Smooth muscle cell (in vitro differentiated cells): ENCODE data around the gene AARS1. TPM values are rescaled to one million over a fixed set of nuclear protein-coding genes. Genes with fewer than 3 reads are reported as not detected.

ENCODE experiments used
- DNase-seq: peaks from one replicate; lab custom pipeline; 2025; ENCODE audit not compliant: unreplicated experiment; lab: John Stamatoyannopoulos, UW
- H2AFZ ChIP-seq: fragments of 200-600 bp; sonication (generic); 2 replicates; pipeline ENCODE4 v1.6.0; 2016; ENCODE audit warnings: antibody characterized with exemption, low read depth, mild to moderate bottlenecking
- H3F3A ChIP-seq: fragments of 200-600 bp; sonication (generic); 2 replicates; pipeline ENCODE4 v1.6.0; 2017; ENCODE audit warnings: antibody characterized with exemption, low read depth
- H3K27ac ChIP-seq: fragments of 200-600 bp; sonication (generic); 2 replicates; pipeline ENCODE4 v1.5.1; 2016; ENCODE audit warnings: low read depth, mild to moderate bottlenecking
- H3K27me3 ChIP-seq: fragments of 200-600 bp; sonication (generic); 2 replicates; pipeline ENCODE4 v1.6.1; 2016; ENCODE audit warnings: low read depth, mild to moderate bottlenecking
- H3K36me3 ChIP-seq: fragments of 200-600 bp; sonication (generic); 2 replicates; pipeline ENCODE4 v1.5.1; 2016; ENCODE audit warnings: low read depth
- H3K4me1 ChIP-seq: fragments of 200-600 bp; sonication (generic); 2 replicates; pipeline ENCODE4 v1.5.1; 2016; ENCODE audit warnings: low read depth
- H3K4me2 ChIP-seq: fragments of 200-600 bp; sonication (generic); 2 replicates; pipeline ENCODE4 v1.6.0; 2016; ENCODE audit warnings: mild to moderate bottlenecking
- H3K4me3 ChIP-seq: fragments of 200-600 bp; sonication (generic); 2 replicates; pipeline ENCODE4 v1.5.1; 2016; ENCODE audit warnings: mild to moderate bottlenecking
- H3K79me2 ChIP-seq: fragments of 200-600 bp; sonication (generic); 2 replicates; pipeline ENCODE4 v1.6.0; 2016; ENCODE audit warnings: low read depth, mild to moderate bottlenecking
- H3K9ac ChIP-seq: fragments of 200-600 bp; sonication (generic); 2 replicates; pipeline ENCODE4 v1.6.0; 2016; ENCODE audit warnings: low read depth
- H3K9me3 ChIP-seq: fragments of 200-600 bp; sonication (generic); replicated peaks from 2 replicates; pipeline ENCODE4 v1.5.1; 2016; ENCODE audit warnings: low read depth
- H4K20me1 ChIP-seq: fragments of 200-600 bp; sonication (generic); 2 replicates; pipeline ENCODE4 v1.6.0; 2016; ENCODE audit warnings: low read depth
- WGBS: methylation state at CpG from one replicate; pipeline ENCODE4 v1.1.7; 2016; ENCODE audit warnings: low lambda C conversion rate; 5-methylcytosine and 5-hydroxymethylcytosine counted together
- polyA plus RNA-seq: library from polyadenylated mRNA; unstranded; fragments of >200 nt; fragmentation: Nextera tagmentation; extraction: Ambion mirVana; gene quantifications from 2 replicates; pipeline ENCODE4 v1.2.1, GENCODE V29; 2016
- total RNA-seq: library from RNA; depleted of rRNA; stranded (reverse); fragments of >200 nt; gene quantifications from 2 replicates; pipeline ENCODE4 v1.2.3, GENCODE V29; 2014
- TF ChIP-seq, protein P1 (sequence below): fragments of 200-600 bp; sonication (generic); IDR thresholded peaks from 2 replicates; pipeline ENCODE4 v1.5.1; 2017; ENCODE audit warnings: borderline replicate concordance, mild to moderate bottlenecking, antibody characterized with exemption; ENCODE audit not compliant: insufficient read depth, poor library complexity, severe bottlenecking

Gene AARS1
- total and polyA plus RNA-seq, 2 experiments from 2014 or later, result 67.0 to 92.4 TPM

DNA sequence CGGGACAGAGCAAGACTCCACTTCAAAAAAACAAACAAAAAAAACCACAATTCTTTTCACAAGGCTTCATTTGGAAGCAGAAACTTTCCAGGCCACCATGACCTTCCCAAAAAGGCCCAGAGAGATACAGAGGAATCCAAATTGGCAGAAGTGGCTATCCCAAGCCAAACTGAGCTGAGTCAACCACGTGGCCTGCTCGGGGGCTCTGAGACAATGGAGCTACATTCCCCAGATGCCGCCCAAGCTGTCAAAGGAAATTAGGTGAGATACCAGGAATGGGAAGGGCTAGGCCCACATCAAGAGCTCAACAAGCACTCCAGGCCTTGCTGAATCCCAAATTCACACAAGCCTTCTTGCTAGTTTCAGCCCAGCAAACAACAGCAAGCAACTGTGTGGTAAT, 31.9 kb downstream of the AARS1 start:
- 73% methylated on average over 4 of the region's 4 CpGs for WGBS
- no peak for DNase-seq

GRCh38 chr16:70255574-70255973, 33.7 kb downstream of the AARS1 start:
- Histone ChIP-seq H3K9ac (no peak overlapping the region), H3K27ac (no peak overlapping the region), H3K4me2 (no peak overlapping the region), H4K20me1 (peaks cover 36% of the 10 kb centered on the region), H3K36me3 (no peaks in the 10 kb centered on the region), H3K27me3 (no peaks in the 10 kb centered on the region), H3K79me2 (peaks cover 4% of the 10 kb centered on the region), H2AFZ (no peak overlapping the region), H3K4me1 (no peaks in the 10 kb centered on the region), H3F3A (peaks cover 43% of the 10 kb centered on the region), H3K4me3 (no peak overlapping the region), H3K9me3 (no peaks in the 10 kb centered on the region)
- 96% methylated on average over 9 of the region's 9 CpGs for WGBS
- TF ChIP-seq, protein P1, sequence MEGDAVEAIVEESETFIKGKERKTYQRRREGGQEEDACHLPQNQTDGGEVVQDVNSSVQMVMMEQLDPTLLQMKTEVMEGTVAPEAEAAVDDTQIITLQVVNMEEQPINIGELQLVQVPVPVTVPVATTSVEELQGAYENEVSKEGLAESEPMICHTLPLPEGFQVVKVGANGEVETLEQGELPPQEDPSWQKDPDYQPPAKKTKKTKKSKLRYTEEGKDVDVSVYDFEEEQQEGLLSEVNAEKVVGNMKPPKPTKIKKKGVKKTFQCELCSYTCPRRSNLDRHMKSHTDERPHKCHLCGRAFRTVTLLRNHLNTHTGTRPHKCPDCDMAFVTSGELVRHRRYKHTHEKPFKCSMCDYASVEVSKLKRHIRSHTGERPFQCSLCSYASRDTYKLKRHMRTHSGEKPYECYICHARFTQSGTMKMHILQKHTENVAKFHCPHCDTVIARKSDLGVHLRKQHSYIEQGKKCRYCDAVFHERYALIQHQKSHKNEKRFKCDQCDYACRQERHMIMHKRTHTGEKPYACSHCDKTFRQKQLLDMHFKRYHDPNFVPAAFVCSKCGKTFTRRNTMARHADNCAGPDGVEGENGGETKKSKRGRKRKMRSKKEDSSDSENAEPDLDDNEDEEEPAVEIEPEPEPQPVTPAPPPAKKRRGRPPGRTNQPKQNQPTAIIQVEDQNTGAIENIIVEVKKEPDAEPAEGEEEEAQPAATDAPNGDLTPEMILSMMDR, result no peak
- no peak for DNase-seq

More for the DNA sequence above, 31.9 kb downstream of the AARS1 start:
- Histone ChIP-seq H3K27ac (no peak overlapping the region), H3K9me3 (no peaks in the 10 kb centered on the region), H4K20me1 (peaks cover 25% of the 10 kb centered on the region), H3K36me3 (no peaks in the 10 kb centered on the region), H3K9ac (no peak overlapping the region), H3K79me2 (no peaks in the 10 kb centered on the region), H3K4me1 (no peaks in the 10 kb centered on the region), H3K27me3 (no peaks in the 10 kb centered on the region), H2AFZ (no peak overlapping the region), H3K4me2 (no peak overlapping the region), H3F3A (peaks cover 38% of the 10 kb centered on the region), H3K4me3 (no peak overlapping the region)
- TF ChIP-seq, protein P1, result no peak

- no peak overlapping the region for H3K4me3 ChIP-seq
- H3K9ac ChIP-seq, result no peak overlapping the region
- TF ChIP-seq, protein P1, result no peak
- no peak for DNase-seq
- WGBS, result 99% methylated on average over 11 of the region's 12 CpGs
- H3K27ac ChIP-seq, result no peak overlapping the region
- peaks cover 4% of the 10 kb centered on the region for H3K4me1 ChIP-seq
- H3K9me3 ChIP-seq, result no peaks in the 10 kb centered on the region
- no peaks in the 10 kb centered on the region for H3K27me3 ChIP-seq
- no peak overlapping the region for H3K4me2 ChIP-seq
- no peaks in the 10 kb centered on the region for H3K36me3 ChIP-seq
- H3K79me2 ChIP-seq, result peaks cover 9% of the 10 kb centered on the region
- H4K20me1 ChIP-seq, result peaks cover 42% of the 10 kb centered on the region
- H2AFZ ChIP-seq, result no peak overlapping the region
- peaks cover 43% of the 10 kb centered on the region for H3F3A ChIP-seq
Observed at GRCh38 chr16:70254965-70255286, 34.4 kb downstream of the AARS1 start.

DNA sequence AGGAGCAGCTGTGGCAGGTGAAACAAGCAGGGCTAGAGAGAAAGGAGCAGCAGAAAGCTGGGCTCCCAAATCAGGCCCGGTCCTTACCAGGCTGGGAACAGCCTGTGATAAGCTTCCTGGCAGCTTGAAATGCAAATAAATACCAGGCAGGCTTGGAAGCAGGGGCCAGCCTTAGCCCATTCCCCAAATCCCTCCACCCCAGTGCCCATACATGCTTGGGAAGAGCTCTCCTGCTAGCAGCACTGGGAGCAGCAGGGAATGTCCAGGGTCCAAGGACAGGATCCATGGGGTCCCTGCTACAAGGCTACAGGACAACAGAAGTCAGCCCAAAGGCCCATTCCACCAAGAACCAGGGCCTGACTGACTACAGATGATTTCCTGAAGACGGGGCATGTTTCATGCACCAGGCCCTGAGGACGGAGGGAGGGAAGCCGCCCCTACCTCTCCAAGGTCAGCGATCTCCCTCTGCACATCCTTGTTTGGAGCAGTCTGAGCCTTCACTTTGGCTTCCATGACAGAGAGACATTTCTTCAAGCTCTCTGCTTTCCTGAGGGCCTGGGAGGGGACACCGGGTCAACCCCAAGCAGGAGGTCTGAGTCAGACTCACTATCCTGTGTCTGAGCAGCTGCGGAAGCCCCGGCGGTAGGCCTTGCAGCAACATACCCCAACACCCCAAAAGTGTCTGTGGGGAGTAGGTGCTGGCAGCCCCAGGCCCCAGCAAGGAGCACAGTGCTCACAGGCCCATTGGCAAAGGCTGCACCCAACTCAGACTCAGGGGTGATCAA, 34.9 kb downstream of the AARS1 start:
- Histone ChIP-seq H3K4me2 (no peak overlapping the region), H3F3A (peaks cover 43% of the 10 kb centered on the region), H2AFZ (no peak overlapping the region), H3K9ac (no peak overlapping the region), H3K27me3 (no peaks in the 10 kb centered on the region), H3K4me1 (peaks cover 9% of the 10 kb centered on the region), H3K36me3 (no peaks in the 10 kb centered on the region), H4K20me1 (peaks cover 47% of the 10 kb centered on the region), H3K79me2 (peaks cover 14% of the 10 kb centered on the region), H3K27ac (no peak overlapping the region), H3K4me3 (no peak overlapping the region), H3K9me3 (no peaks in the 10 kb centered on the region)
- WGBS, result 96% methylated on average over 9 of the region's 9 CpGs
- DNase-seq, result no peak
- TF ChIP-seq, protein P1, result no peak
